ENCODE results near the gene EPHA3.
A peak's percentile ranks its signal among the peaks of the same experiment; 100 is the strongest.

EPHA3 gene

DNA sequence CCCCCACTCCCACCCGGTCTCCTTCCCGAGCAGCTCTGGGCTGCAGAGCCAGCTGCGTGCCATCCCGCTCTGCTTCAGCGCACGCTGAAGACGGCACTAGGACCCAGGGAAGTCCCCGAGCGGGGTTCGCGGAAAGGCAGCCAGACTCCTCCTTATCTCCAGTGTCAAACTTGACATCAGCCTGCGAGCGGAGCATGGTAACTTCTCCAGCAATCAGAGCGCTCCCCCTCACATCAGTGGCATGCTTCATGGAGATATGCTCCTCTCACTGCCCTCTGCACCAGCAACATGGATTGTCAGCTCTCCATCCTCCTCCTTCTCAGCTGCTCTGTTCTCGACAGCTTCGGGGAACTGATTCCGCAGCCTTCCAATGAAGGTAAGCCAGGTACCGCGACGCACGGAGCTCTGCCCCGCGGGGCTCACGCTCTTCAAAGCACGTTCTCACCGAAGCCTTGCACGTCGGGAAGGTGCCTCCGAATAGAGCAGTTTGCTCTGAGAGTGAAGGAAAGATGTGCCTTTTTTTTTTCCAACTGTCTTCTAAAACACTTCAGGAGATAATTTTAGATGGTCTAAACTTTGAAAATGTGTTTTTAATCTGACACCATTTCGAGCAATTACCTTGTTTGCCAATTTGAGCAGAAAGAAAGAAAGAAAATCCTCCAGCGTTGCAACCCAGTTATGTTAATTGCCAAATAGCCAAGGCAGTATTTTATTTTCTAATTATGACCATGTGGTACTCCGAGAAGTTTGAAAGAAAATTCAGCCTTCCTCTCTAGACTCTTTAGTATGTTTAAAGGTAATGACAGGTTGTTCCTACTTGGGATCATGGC is at the start of gene EPHA3:
Gene EPHA3 (plus strand): TSS at position 161 of the 830 bp plus-strand sequence. CDS start 128 bp downstream, at position 289.
- DNase-seq = peak; percentile 89

DNA sequence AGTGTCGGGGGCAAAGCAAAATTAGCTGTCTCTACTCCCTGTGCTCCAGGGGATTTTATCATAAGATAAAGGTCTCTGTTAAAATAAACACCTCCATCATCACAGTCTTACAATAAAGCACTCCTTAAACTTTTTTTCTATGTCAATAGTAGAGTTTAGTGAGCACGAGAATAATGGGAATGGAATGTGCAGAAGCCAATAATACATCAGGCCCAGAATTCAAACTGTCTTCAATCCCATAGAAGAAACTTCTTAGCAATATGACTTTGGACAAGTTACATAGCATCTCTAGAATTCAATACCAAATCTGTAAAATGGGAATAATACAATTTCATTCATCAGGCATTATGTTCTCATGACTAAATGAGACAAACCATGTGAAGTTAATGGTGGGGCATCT is 49.0 kb upstream of the EPHA3 start:
- DNase-seq = no peak

DNA sequence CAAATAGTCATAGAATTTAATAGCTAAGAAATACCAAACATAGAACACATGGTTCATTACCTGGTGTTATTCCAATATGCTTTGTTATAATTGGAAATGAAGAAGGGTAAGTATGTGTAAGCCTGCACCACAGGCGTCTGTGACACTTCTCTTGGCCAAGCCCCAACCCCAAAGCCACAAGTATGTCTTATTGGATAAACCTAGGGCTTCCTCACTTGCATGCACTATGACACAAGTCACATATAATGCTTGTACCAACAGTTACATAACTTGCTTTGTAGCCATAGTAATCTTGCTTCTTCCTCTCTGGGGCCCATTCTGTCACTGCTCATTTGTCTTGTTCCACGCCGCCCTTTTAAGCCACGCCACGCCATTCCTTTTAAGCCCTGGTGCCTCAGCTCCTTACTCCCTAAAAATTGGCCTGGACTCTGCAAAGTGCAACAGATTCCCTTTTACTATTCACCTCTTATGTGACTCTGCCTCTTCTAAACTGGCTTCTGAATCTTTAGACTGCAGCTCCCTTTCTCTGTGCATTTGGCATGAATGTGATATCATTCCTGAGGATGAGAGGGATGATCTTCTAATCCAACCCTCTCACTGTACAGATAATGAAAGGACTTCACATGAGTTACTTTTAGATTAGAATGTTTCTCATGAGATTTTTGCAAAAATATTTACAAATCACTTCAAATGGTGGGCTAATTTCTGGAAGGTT is 48.1 kb upstream of the EPHA3 start:
- DNase-seq = peak; percentile 35

DNA sequence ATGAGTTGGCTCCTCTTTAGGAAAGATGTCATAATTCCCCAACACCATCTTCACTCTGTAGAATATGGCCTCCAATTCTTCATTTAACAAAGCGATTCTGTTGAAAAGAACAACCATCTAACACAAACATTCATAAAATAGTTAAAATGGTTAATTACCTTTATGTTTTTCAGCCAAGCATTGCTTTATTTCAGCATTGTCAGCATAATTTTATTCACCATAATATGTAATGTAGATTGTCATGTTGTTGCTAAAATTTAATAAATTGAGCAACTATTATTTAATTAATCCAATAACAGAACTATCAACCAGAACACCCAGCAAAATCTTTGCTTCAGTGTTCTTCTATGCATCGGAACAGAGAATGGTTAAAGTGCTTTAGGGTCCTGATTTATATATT is 46.2 kb upstream of the EPHA3 start:
- DNase-seq = no peak

DNA sequence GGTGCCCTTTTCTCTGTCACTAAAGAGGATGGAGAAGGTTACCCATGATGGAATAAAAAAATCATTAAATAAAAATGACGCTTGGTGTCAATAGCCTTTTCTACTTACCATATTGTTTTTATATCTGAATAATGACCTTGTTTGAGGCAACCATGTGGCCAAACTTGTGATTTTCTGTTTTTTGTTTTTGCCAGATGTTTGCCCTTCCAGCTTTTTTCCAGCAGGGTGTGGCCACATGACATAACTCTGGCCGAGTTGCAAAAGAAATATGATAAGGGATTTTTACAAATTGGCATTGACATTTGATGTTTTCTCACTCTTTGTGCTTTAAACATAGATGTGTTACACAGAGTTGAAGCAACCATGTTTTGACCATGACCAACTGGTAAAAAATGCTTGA is 39.7 kb upstream of the EPHA3 start:
- DNase-seq = no peak

DNA sequence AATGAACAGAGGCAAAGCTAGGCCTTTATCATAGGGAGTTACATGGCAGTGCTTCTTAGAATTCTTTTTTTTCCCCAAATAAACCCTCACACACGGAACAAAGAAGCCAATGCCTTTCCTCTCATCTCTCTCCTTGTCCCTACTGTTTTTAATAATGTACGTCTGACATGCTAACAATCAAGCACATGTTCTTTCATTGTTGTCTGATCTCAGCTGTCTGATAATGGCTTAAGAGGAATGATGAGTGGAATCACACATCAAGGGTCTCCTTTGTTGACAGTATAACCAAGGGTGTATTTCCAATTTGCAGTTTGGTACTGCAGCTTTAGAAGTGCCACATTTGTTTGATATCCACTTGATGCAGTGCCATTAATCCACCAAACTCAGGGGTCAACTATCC is 34.8 kb upstream of the EPHA3 start:
- no peak for DNase-seq

DNA sequence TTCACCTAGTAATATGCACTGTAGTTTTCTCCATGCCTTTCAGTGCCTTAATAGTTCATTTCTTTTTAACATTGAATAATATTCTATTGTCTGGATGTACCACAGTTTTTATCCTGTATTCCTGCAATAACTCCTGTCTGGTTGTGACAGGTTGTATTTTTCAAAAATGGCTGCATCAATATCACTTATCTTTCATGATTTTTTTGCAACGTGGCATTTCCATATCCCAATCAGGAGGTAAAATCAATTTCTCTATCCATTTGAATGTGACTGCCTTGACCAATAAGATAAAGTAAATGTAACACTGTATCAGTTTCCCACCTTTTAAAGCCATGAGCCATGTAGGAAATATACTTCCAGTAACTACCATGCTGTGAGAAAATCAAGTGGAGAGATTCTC is 27.5 kb upstream of the EPHA3 start:
- DNase-seq = no peak

DNA sequence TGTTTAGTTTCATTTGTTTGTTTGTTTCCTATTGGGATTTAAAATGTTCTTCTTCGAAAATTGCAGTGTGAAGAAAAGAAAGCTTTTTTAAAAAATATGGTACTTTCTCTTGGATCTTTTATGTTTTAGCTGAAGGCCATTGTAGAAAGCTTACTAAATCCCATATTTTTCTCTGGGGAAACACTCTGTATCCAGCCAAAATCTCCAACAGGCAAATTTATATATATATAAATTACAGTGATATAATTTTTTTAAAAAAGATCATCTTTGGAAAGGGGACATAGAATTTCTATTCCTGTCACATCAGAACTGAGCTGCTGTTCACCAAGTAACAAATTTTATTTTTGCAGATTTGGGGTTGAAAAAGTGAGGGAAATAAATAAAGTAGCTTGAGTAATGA is 19.6 kb upstream of the EPHA3 start:
- no peak for DNase-seq

DNA sequence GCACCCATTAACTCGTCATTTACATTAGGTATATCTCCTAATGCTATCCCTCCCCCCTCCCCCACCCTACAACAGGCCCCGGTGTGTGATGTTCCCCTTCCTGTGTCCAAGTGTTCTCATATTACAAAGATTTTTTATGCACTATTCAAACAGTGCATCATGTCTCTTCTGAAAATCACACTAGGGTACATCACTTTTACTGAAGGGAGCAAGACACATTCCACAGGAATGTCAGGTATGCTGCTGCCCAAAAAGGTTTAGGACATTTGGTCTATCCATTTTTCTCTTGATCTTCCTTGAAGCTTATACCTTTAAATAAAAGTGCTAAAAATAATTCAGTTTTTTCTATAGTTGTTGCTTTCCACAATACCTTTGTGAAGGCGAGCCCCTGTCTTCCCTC is 9.2 kb upstream of the EPHA3 start:
- DNase-seq = no peak

DNA sequence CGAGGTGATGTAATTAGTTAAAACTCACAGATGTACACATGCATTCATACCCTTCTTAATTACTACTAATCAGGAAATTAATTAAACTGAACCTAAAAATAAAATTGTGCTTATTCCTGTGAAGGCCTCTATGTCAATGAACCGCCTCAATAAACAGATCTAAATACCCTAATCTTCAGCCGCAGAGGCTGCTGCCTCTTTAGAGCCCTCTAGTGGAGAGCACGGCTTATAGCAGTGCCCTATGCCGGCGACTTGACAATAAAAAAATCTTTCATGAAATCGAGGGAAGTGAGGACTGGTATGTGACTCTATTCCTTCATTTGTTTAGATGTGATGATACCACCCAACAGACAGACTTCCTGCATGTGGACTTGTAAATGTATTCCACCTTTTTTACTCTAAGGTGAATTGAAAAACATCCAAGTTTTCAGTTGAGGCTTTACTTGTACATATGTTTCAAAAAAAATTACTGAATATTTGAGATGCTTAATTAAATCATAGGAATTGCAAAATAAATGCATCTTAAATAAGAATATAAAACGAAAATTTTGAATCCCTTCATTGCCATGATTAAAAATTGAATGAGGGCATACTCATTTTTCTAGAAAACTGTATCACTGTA is 8.3 kb upstream of the EPHA3 start:
- DNase-seq = peak; percentile 42

DNA sequence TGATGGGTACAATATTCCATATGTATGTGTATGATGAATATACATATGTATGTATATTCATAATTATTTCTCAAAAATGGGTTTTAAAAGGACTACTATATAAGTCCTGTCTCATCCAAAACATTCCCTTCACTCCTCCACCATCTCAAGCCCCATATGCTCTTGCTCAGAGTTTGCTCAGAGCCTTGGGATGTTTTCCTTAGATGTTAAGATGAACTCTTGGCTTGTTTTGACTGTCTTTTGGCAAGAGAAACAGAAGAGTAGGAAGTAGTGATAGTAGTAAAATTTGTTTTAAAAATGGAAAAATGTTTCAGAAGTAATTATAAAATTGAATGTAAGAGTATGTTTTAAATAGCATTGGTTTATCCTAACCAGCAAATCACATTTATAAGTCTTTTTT is 6.2 kb upstream of the EPHA3 start:
- DNase-seq = no peak

DNA sequence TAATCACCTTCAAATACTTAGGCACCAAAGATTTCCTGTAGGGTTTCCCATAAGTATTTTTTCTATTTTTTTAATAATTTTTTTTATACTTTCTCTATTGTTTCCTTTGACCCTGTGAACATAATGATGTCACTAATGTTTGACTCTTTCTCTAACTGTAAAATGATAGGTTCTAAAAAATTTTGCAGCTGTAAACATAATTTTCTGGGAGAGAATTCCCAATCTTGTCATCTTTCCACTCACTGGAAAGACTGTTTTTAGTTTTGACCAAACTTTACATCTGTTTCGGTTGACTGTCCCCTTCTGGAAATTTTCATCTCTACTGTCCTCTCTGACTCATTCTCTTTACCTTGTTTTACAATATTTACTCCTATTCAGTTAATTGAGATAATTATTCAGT is 5.5 kb upstream of the EPHA3 start:
- no peak for DNase-seq

DNA sequence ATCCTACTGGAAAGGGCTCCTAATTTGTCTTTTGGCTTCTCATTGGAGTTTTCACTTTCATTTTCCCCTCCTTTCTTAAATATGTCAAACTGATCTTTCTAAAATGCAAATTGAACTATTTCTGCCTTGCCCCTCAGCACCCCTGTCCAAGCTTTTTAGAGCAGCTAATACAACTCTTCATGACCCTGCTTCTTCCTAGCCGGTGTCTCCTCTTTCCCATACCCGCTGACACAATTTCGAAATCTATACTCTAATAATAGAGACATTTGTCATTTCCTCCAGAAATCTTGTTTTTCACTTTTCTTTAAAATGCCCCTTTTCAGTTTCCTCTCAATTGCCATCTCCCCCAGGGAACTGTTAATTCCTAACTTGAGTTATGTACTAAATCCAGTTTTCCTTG is 2.9 kb upstream of the EPHA3 start:
- no peak for DNase-seq

DNA sequence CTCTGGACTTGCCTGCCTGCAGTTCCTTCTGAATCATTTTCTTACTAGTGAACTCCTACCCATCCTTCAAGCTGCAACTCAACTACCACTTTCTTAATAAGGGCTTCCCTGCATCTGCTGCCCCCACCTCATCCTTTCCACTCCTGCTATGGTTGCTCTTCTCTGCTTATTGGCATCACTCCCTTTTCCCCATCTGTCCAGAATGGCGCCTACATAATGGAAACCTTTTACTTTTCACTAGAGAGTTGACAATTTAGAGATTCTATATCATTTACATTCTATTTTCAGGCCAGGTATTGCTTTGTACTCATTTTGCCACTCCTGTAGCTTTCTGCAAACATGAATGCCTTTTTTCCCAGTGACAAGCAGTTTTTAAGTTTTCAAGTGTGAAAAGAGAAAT is 1.9 kb upstream of the EPHA3 start:
- DNase-seq = no peak

DNA sequence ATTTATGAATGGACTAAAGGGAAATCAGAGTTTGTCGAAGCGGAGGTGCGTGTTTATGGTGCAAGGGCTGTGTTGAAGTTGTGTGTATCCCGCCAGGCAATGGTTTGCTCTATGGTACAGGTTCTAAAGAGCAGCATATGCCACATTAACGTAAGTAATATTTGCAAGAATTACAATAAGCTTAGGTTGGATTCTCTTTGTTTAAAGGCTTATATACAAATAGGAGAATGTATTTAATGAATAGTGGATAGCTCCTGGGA is 800 bp downstream of the EPHA3 start:
- no peak for DNase-seq

DNA sequence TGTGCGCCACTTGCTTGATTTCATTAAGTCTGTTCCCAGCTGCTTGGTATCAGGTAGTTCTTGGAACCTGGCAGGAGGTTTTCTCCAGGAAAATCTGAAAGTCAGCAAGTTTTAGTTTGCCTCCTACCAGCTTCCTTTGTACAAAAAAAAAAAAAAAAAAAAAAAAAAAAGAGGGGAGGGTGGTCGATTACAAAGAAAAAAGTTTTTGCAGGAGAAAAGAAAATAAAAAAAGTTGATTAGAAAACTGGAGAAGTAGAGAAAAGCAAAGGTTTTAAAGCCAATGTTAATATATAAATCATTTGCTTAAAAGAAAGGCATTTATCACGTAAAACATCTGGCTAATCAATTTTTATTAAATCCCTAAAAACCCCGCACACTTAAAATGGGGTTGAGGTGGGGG is 5.9 kb downstream of the EPHA3 start:
- DNase-seq = no peak

DNA sequence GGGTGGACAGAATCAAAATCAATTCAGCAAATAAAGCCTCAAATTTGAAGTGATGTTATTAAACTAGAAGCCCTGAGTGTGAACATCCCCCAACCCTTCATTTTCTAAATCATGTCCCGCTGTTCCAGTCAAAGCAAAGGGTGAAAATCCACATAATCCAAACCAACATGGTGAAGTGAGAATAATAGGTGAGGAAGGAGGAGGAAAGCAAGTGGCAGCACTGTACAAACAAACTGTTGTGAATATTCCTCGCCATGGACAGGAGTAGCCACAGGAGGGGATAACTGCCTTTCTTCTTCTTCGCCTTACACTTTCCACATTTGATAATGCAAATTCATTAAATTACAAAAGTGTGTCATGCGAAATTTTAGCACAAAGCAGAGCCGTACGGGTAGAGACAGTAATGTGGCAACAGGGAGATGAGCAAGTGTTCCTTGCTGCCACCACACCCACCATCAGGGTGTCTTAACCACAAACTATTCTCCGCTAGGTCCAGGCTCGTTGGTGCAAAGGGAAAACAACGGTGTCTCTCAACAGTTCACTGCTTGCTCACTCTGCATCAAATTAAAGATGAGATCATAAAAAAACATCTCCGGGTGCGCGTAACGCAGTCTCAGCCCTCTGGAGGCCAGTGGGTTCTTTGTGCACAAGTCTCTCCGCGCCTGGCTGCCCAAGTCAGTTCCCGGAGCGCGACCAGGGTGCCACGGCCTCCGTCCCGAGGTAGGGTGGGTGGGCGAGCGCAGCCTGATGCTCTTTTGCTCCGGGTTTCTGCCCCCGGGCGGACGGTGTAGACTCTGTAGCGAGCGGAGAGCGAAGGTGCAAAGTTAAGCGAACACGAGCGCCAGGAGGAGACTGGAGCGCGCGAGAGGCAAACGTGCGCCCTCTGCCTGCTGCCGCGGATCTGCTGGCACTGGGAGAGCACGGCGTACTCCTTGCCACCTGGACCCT is 6.7 kb downstream of the EPHA3 start:
- peak; percentile 86 for DNase-seq

DNA sequence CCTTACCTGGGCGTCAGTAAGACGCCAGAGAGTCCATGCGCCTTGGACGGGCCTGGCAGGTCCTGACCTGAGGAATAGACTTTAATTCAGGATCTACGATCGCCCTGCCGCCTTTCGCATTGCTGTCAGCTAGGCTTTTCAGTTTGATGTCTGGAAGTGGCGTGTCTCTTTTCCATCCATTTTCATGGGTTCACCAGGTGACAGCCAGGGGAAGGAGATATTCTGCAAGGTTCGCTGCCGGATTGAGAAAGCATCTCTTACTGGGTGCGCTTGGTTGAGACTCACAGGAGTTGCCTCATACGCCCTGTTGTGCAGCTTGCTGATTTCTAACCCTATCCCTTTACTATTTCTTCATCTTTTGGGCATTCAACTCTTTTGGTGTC is 7.4 kb downstream of the EPHA3 start:
- DNase-seq = no peak

DNA sequence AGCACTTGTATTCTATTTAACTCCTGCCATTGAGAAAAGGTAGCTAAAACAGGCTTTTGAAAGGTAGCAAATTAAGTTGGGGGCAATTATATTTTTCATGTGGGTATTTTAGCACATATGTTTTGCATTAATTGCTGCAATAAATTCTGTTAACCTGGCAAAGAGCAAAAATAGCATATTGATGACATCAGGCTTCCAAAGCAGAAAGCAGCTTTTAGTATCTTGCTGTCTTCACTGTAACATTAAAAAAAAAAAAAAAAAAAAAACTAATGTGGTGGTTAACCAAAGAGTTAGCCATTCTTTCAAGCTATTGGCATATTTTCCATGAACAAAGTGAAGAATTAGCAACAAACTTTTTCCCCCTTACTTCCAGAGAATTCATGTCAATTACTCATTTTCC is 9.1 kb downstream of the EPHA3 start:
- DNase-seq = no peak

DNA sequence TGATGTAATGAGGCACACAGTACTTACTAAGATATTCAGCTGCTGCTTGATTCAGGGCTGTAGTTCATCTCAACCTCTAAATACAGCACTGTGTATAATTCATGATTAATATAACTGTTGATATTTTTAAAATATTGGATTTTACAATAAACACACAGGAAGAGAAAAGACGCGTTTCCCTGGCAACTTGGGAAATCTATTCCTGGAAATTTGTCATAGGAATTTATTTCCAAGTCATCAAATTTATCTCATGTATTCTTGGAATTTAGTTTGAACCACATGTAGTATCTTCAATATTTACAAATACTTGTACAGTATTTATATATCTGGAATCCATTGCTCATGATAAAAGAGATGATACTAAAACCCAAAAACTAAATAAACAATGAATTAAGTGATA is 30.6 kb downstream of the EPHA3 start:
- no peak for DNase-seq

DNA sequence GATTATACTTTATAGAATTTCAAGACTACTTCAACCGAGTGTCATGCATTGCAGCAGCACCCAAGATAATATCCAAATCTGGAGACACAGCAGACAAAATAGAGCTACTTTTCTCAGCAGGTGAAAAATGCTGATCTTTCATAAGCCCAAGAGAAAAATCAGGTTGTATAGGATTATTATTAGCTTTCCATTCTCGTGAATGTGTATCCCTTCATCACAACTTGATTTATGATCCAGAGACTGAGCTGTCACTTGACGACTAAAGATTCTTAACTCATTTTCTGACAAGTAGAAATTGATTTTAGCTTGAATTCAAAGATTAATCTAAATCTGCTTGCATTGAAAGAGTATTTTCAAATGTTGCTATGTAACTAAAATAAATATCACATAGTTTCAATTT is 32.4 kb downstream of the EPHA3 start:
- DNase-seq = no peak

DNA sequence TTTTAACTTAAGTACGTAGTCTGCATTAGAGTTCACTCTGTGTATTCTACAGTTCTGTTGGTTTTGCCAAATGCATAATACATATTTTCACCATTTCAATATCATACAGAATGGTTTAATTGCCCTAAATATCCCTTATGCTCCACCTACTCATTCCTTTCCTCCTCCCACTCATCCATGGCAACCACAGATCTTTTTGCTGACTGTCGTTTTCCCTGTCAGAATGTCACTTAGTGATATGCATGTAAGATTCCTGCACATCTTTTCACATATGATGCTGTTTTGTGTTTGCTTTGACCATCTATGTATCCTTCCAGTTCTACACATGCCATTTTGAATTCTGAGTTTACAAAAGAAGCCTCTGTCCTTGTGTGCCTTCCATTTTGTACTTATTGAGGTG is 36.7 kb downstream of the EPHA3 start:
- no peak for DNase-seq

DNA sequence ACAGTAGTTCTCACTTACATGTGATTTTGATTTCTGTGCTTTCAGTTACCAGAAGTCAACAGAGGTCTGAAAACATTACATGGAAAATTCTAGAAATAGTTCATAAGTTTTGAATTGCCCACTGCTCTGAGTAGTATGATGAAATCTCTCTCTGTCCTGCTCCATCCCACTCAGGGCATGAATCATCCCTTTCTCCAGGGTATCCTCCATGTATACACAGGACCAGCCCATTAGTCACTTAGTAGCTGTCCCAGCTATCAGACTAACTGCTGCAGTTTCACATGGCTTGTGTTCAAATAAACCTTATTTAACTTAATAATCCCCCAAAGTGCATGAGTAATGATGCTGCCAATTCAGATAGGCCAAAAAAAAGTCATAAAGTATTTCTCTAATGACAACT is 38.6 kb downstream of the EPHA3 start:
- DNase-seq = no peak

Data from left hindlimb (tissue), 1 donor.